Measurements from ENCODE around the gene TMEM37.

The TMEM37 gene

DNA sequence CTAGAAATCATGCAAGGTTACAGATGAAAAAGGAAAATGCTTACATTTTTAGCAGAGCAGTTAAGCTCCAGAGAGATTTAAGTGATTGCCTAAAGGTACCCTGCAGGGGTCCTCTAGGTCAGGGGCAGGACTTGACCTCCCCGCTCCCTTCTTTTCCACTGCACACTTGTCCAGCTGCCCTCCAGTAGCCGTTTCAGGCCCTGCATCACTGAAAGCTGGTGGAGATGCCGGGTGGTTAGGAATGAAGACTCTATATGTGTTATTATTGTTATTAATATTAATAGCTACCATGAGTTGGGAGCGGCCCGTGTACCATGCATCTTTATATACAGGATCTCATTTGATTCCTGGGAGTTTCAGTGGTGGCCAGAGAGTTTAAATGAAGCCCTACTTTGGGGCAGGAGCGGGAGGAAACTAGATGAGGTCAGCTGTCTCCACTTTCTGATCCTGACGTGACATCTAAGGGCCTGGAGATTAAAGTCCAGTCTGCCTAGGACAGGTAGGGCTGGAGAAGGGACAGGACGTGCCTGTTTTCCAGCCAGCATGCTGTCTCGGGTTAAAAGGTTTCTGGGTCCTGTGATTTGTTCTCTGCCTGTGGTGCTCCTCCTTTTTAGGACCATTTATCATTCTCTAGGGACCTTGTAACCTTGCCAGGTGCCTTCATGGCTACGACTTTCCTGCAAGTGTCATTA, 2.1 kb downstream of the TMEM37 start:
- no peak for DNase-seq (ENCODE audit: low read depth)

DNA sequence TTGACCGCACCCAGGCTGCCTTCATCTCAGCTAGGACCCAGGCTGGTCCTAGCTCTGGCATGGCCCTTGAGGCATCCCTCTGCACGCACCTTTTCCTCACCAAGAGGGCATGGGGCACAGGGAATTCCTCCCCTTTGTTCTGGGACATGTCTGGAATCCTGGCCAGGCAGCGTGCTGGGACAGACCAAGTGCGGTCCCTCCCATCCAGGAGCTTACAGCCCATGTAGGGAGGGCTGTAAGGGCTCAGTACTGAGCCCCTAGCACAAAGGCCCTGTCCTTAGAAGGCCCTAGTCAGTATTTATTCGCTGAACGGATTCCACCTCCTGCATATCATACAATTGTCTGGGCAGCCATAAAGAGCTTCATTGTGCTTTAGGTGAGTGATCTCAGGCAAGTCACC, 3.0 kb downstream of the TMEM37 start:
- DNase-seq (ENCODE audit: low read depth), result no peak

- DNase-seq (ENCODE audit: low read depth), result no peak
Observed at GRCh38 chr2:119435081-119435952, 3.7 kb downstream of the TMEM37 start.

DNA sequence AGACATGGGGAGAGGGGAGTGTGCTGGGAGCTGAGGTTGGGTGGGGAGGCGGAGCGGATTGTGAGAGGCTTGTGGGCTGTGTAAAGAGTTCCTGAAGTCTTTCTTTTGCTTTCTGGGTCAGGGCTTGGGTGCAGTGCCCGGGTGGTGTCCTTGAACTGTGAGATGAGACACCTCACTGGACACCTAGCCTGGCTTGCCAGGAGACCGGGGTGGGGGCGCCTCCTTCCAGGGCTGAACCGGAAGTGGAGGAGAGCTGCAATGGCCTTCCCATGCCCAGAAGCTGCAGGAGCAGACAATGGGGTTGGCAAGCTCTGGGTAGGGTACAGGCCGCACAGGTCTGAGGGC, 4.3 kb downstream of the TMEM37 start:
- no peak for DNase-seq (ENCODE audit: low read depth)

DNA sequence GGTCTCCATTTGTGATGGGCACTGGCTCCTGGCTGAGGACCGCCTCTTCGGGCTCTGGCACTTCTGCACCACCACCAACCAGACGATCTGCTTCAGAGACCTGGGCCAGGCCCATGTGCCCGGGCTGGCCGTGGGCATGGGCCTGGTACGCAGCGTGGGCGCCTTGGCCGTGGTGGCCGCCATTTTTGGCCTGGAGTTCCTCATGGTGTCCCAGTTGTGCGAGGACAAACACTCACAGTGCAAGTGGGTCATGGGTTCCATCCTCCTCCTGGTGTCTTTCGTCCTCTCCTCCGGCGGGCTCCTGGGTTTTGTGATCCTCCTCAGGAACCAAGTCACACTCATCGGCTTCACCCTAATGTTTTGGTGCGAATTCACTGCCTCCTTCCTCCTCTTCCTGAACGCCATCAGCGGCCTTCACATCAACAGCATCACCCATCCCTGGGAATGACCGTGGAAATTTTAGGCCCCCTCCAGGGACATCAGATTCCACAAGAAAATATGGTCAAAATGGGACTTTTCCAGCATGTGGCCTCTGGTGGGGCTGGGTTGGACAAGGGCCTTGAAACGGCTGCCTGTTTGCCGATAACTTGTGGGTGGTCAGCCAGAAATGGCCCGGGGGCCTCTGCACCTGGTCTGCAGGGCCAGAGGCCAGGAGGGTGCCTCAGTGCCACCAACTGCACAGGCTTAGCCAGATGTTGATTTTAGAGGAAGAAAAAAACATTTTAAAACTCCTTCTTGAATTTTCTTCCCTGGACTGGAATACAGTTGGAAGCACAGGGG, 5.5 kb downstream of the TMEM37 start:
- no peak for DNase-seq (ENCODE audit: low read depth)

DNA sequence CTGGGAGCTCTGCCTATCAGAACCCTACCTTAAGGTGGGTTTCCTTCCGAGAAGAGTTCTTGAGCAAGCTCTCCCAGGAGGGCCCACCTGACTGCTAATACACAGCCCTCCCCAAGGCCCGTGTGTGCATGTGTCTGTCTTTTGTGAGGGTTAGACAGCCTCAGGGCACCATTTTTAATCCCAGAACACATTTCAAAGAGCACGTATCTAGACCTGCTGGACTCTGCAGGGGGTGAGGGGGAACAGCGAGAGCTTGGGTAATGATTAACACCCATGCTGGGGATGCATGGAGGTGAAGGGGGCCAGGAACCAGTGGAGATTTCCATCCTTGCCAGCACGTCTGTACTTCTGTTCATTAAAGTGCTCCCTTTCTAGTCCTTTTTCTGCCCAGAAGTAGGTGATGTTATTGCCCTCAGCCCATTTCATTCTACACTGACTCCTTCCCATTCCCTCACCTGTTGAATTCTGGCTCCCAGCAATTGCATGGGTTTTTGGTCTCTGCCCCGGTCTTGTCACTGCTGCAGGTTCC, 6.5 kb downstream of the TMEM37 start:
- DNase-seq (ENCODE audit: low read depth), result no peak

DNA sequence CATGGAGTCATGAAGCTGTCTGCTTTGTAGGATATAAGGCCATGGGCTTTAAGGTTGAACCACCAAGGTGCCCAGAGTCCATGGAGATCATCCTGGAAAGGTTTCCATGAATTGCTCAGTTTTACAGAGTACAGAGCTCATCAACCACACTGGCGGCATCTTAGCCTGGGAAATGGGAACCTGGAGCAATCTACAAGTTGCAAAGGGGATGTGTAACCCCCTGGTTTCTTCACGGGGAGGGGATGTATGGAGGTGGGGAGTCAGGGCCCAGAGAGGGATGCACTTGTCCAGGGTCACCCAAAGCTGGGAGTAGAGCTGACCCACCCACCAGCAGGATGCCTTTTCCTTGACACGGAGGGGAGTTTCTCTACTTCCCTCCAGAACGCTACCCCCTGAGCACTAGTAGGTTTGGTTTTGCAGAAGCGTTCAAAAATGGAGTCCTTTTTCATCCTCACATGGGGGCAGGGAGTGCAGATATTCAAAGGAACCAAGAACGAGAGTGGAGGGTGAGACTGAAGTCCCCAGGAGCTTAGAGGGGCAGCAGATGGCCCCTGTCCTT, 7.2 kb downstream of the TMEM37 start:
- no peak for DNase-seq (ENCODE audit: low read depth)

DNA sequence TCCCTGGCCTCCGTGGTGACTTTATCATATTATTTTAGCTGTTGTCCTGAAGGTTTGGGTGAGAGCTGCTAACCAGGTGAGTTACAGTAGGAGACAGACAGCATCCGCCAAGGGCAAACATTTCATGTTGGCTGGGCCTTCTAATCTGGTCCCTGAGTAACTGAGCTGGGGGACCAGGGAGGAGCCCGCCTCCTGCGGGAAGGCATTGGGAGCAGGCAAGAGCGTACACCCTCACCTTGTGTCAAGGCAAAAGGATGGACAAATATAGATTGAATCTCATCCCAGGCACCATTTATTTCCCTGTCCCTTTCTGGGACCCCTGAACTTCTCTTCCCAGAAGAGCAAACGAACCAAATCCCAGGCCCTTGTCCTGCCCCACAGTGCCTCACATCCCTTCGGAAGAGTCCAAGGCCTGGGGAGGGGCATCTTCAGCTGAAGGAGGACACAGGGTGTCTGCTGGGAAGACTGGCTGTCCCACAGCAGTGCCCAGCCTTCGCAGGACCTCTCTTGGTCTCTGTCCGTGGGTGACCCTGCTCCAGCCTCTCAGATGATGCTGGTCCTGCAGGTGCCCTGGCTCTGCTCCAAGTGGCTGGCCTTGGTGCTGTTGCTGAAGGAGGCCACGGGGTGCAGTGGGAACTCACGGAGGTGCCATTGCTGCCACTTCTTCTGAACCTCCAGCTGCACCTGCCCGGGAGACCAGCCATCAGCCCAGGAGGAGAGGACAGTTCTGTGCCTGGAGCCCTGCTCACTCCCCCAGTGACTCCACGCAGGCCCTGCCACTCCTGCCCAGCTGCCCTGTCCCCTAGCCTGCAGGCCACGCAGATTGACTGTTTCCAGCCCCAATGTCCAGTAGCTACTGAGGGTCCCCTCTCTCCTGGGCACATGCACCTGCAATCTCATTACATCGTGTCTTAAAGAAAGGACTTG, 8.2 kb downstream of the TMEM37 start:
- no peak for DNase-seq (ENCODE audit: low read depth)

GRCh38 chr2:119440501-119440870, 8.8 kb downstream of the TMEM37 start:
- no peak for DNase-seq (ENCODE audit: low read depth)

DNA sequence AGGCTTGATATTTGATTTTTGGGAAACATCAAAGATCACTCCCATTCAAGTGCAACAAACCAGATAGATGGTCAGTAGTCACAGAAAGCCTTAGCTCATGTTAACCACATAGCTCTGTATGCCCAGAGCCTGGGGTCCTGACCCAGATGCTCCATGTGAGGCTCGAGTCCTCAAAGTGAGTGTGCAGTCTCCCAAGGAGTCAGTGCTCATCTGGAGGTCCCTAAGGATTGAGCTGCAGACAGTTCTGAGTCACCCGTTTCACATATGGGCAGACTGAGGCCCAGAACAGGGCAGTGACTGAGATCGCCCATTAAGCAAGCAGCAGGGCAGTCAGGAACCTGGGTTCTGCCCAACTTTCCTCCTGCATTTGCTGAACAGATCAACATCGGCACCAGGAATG, 9.2 kb downstream of the TMEM37 start:
- no peak for DNase-seq (ENCODE audit: low read depth)

GRCh38 chr2:119441376-119442225, 9.9 kb downstream of the TMEM37 start:
- DNase-seq (ENCODE audit: low read depth), result no peak

DNA sequence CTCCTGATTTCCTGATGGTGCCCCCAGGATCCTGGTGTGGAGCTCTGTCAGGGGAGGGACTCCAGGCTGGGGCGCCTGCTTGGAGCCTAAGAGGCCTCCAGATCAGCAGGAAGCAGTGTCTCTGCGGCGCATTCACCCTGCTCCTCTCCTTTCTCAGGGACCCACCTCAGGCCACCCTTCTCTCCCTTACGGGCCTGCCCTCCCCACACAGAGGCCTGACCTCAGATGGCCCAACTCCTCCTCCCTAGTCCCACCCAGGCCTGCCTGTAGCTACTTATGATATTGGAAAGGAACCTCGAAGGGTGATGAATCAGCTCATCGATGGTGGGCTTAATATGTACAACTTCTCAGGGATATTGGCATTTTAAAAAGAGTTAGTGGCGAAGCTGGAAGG, 10.6 kb downstream of the TMEM37 start:
- DNase-seq (ENCODE audit: low read depth), result no peak

DNA sequence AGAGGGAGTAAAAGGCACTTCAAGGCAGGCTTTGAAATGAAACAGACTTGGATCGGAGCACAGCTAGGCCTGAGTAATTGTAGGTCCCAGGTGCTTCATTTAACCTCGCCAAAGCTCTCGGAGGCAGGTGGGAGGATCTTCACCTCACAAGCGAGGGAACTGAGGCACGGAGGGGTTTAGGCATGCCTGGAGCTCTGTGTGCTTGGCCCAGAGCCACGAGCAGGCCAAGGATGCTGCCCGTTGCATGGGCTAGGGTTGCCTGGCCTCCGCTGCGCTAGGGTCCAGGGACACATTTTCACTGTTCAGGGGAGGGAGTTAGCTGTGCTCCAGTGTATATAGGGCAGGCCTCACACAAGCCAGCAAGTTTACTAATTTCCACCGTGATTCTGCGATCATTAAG, 11.2 kb downstream of the TMEM37 start:
- no peak for DNase-seq (ENCODE audit: low read depth)

- DNase-seq (ENCODE audit: low read depth), result no peak
Observed at GRCh38 chr2:119446037-119446436, 14.4 kb downstream of the TMEM37 start.

GRCh38 chr2:119448427-119449141, 16.9 kb downstream of the TMEM37 start:
- DNase-seq (ENCODE audit: low read depth), result no peak

DNA sequence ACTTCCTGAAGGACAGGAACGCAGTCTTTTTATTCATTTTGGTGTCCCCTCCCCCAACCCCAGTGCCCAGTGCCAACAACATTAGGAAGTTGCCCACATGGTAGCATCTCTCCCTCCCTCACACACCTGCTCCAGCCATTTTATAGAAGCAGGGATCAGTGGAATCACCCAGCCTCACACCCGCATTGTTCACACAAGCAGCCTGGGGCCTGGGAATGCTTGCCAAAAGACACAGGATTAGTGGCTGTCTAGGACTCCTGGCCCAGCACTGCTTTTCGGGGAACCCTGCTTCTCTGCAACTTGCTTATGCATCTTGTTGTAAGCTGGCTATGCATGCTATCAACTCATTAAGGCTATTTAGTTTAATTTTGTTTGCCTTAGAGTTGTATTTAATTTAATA, 17.9 kb downstream of the TMEM37 start:
- no peak for DNase-seq (ENCODE audit: low read depth)

- no peak for DNase-seq (ENCODE audit: low read depth)
Observed at GRCh38 chr2:119451336-119452050, 19.8 kb downstream of the TMEM37 start.

GRCh38 chr2:119453972-119454593, 22.4 kb downstream of the TMEM37 start:
- no peak for DNase-seq (ENCODE audit: low read depth)
